Activated T-cell treated with anti-CD3 and anti-CD28 coated beads for 24 hours (primary cell): Measurements from ENCODE around the gene PTPN3.
"Not testable (repeated sequence)": the region's sequence is repeated elsewhere in the genome, so short reads cannot be mapped to it uniquely, and the experiment has no call there.

Experiments used
- DNase-seq: peaks from one replicate; pipeline ENCODE4 v3.0.0-alpha.2; 2020; ENCODE audit warnings: low read depth

The PTPN3 gene

DNA sequence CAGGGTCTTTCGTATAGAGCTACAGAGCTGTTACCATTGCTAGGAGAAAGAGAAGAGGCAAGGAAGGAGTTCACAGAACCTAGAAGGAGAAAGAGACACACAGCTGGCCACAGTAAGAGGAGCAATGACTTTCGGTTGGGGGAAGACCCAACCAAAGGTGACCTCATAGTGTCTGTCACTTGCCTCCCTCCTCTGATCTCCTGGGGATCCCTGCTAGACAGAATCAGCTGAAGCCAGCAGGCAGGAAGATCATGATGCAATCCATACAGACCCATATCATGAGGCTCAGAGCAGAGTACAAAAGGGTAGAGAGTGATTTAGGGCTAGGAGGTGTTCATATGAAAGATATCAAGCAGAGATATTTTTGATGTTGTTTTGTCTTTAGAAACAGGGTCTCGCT lies 151.2 kb downstream of the PTPN3 start:
- DNase-seq, result no peak

DNA sequence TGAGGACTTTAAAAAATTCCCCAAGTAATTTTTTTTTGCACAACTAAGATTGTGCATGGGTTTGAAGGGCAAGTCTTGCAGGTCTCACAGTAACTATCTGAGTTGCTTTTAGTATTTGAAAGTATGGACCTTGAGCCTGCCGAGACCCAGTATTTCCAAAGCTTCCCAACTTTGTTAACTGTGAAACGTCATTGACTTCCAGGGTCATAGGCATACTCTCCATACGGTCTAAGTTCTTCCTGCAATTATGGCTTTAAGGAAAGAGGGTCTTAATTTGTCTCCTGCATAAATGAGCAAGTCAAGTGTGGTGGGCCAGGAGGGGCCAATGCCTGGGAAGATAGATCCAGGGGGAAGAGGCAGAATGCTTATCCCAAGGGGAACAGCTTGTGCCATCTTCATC lies 153.2 kb downstream of the PTPN3 start:
- DNase-seq, result no peak

DNA sequence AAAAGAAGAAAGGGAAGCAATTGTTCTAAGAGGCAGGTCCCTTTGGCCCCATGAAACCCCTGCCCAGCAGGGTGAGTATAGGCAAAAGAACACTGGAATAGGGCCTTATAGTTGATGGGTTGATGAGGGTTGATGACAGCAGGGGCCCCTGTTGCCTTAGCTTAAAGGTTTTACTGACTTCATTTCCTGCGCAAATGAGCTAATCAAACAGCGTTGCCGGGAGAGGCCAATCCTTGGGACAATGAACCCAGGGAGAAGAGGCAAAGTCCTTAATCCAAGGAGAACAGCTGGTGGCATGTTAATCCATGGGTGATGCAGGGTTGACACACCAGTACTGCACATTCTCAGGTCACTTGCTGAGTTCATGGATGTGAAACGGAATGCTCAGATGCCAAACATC lies 155.2 kb downstream of the PTPN3 start:
- DNase-seq, result no peak

DNA sequence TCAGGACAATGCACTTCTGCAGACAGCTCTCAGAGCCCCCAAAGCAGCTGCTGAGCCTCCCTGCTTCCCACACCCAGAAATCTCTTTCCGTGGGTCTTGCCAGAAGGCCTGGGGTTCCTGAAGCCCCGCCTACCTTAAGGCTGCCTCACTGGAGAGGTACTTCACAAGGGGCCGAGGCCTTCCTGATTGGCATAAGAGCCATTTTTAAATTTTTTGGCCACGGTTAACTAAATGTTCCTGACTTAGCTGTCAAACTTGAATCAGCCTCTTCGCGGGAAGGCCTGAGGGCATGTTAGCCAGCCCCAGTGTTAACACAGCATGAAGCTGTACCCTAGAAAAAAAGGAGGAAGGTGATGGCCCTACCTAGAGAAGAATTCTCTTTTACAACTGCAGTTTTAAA lies 156.5 kb downstream of the PTPN3 start:
- no peak for DNase-seq

DNA sequence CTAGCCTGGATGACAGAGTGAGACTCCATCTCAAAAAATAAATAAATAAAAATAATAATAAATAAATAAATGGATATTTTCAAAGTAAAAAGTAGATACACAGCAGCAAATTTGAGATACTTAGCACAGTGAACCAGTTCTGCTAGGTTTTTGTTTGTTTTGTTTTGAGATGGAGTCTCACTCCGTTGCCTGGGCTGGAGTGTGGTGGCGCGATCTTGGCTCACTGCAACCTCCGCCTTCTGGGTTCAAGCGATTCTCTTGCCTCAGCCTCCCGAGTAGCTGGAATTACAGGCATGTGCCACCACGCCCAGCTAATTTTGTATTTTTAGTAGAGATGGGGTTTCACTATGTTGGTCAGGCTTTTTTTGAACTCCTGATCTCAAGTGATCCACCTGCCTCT lies 157.1 kb downstream of the PTPN3 start:
- DNase-seq, result not testable (repeated sequence)

DNA sequence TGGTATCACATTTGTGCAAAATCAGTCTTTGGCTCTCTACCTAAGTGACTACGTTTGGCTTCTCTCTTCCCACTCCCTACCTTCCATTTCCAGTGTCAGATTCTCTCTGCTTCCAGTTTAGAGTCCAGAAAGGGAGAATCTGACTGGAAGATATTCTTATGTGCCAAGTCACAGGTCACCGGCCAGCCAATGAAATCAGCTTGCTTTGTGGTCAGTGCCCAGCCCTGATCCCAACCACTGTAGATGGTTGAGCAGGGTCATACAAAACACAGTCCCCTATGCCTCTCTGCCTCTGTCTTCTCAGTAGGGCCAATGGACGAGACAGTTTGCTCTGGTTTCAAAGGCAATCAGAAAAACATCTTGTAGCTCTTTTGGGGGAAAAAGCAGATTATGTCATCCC lies 161.7 kb downstream of the PTPN3 start:
- no peak for DNase-seq

DNA sequence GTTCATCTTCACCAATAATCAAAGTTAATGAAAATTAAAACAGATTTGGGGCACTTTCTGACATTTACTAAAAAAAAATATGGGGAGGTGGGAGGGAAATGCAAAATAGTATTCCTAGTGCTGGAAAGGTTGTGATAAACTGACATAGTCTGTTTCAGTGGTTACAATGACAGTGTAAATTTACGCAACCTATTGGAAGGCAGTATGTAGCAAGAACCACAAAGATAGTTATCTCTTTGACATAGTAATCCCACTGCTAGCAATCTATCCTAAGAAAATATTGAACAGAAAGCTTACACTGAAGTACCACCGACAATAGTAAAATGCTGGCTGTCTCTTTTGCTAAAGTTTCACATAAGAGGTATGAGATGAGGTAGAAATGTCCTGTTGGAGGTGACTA lies 162.2 kb downstream of the PTPN3 start:
- no peak for DNase-seq

DNA sequence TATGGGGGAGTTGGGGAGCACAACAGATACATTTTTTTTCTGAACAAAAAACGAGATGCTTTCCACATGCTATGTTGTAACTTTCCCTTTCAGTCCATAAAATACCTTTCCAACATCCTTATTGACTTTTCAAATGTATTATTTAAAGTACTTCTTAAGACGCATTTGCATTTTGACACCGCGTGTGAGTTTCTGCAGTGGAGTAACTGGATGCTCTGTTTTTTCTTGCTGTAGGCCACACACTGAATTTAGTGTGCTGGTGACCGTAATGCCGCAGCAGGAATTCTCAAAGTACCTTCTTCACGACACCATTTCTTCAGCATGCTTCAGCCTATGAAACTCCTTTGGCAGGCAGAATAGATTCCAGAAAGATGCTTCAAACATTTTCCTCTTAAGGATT lies 163.0 kb downstream of the PTPN3 start:
- no peak for DNase-seq

DNA sequence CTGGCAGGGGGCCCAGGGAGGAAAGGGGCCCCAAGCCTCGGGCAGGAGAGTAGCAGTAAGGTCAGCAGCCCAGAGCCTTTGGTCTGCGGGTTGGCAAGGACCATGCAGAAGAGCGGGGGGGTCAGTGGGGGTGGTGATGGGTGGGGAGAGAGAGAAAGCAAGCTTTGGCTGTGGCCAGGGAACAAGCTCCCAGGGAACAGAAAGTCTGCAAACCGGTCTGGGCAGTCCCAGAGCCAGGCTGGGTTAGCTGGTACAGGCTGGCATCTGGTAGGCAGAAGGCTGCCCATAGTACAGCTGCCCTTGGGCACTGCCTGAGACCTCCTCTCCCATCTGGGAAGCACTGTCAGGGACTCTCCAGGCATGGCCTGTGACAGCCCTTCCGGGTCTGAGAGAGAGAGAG lies 166.8 kb downstream of the PTPN3 start:
- no peak for DNase-seq

DNA sequence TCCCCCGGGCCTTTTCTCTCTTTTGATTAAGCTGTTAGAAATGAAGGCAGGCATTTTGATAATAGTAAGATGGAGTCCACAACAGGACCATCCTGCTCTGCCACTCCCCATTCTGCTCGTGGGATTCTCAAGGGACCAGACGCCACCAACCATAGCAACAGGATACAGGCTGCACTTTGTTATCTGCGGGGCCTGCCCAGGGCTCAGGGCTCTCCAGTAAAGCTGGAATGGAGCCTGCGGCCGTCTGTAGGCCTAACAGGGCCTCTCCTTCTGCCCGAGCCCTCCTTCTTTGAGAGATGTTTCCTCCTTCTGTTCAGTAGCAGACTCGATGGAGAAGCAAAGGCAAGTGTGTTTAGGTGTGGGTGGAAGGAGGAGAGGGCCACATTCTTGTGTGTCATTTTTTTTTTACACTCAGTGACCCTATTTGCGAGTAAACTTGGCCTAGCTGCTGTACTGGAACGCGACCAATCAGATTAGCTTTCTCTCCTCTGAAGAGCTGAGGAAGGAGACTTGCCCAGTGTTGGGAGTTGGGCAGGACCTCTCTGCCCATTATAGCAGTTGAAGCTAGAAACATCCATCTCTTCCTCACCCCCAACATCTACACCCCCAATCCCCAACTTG lies 168.4 kb downstream of the PTPN3 start:
- DNase-seq, result no peak

DNA sequence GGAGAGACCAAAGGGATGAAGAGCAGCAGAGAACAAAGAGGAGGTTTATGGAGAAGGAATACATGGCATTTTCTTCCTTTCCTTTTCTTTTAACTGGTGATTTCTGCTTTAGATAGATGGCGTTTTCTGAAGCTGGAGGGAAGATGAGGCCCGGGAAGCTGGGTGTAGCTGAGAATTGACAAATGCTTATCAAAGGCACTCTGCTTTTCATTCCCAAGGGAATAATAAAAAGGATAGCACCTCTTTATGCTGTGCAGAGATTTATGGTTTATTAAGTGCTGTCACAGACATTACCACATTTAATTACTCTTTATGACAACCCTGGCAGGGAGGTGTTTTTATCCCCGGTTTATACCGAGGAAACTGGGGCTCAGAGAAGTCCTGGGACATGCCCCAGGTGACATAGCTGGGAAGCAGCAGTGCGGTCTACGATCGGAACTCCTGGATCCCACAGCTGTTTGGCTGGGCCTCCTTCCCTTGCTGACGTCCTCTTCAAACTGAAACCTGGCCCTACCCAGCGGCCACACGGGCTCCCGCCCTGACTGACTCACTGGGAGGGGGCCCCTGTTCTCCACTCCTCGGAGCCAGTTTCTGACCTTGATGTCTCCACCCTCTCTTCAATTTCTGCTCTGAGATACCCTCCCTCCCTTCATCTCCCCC lies 169.0 kb downstream of the PTPN3 start:
- DNase-seq, result no peak
